PC-9 (cell line): ENCODE measurements around the gene SHH.

Source experiments
- CTCF ChIP-seq: fragments of 200-600 bp; sonication (generic); conservative IDR thresholded peaks from 2 replicates; pipeline ENCODE4 v1.6.1; 2017; ENCODE audit warnings: mixed run types, antibody characterized with exemption, mild to moderate bottlenecking, moderate library complexity
- EZH2 ChIP-seq: fragments of 200-600 bp; sonication (generic); IDR thresholded peaks from 2 replicates; pipeline ENCODE4 v1.8.0; 2017; ENCODE audit warnings: antibody characterized with exemption, low read depth

GRCh38 chr7:155807065-155807671, 5.1 kb downstream of the SHH start:
- TF ChIP-seq CTCF (no peak), EZH2 (no peak)
